Measurements from ENCODE around the gene SFN.
A peak's percentile ranks its signal among the peaks of the same experiment; 100 is the strongest.
"Not testable (repeated sequence)": the region's sequence is repeated elsewhere in the genome, so short reads cannot be mapped to it uniquely, and the experiment has no call there.

The SFN gene

DNA sequence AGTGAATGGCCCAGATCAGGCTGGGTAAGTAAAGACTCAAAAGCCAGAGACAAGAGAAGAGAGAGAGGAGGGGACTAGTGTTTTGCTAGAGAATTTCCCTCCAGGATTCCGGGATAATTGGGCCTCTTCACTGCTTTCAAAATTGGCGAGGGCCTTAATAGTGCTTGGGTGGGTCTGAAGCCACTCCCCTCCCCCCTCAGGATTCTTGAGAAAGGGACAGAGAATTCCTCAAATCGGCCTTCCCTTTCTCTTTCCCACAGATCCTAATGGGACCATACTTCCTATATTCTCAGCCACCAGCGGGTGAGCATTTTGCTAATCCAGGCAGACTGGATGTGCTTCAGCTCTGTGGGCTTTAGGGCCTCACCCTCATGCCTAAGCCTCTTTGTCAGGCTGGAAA, 11.9 kb downstream of the SFN start:
- DNase-seq = no peak

DNA sequence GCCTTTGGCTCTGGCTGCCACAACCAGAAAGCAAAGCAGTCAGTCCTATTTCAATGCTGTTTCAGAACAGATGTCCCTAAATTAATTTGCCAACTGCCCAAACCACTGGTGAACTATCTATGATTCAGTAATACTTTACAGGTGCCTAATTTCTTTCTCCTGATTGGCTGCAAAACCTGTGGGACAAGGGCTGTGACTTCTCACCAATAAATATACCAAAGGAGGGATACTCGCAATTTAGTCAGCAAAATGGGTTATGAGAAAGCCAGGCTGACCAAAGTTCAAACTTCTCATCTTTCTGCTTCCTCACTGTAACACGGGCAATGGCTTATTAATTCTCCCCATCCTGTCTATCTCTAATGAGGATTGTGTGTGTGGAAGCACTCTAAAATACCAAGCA, 14.4 kb downstream of the SFN start:
- no peak for DNase-seq

DNA sequence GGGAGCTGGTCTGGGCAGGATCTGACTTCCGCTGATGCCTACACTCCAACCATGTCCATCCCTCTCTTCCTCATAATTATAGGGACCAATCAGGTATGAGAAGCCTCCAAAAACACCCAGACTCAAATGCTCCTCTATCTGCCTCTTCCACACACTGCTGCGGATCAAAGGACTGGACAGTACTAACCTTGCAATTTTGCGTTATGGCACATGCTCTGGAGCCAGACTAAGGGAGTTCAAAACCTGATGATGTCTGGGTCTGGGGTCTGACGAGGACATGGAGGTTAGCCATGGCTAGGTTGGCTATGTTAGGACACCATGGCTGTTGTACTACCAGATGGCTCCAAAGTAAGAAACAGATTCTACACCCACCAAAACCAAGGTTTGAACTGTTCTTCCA, 16.8 kb downstream of the SFN start:
- no peak for DNase-seq

DNA sequence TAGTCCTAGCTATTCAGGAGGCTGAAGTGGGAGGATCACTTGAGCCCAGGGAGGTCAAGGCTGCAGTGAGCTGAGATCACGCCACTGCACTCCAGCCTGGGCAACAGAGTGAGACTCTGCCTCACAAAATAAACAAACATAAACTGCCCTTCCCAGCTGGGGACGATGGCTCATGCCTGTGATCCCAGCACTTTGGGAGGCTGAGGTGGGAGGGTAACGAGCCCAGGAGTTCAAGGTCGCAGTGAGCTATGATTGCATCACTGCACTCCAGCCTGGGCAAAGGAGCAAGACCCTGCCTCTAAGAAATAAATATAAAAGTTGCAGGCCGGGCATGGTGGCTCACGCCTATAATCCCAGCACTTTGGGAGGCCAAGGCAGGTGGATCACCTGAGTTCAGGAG, 18.7 kb downstream of the SFN start:
- not testable (repeated sequence) for DNase-seq

DNA sequence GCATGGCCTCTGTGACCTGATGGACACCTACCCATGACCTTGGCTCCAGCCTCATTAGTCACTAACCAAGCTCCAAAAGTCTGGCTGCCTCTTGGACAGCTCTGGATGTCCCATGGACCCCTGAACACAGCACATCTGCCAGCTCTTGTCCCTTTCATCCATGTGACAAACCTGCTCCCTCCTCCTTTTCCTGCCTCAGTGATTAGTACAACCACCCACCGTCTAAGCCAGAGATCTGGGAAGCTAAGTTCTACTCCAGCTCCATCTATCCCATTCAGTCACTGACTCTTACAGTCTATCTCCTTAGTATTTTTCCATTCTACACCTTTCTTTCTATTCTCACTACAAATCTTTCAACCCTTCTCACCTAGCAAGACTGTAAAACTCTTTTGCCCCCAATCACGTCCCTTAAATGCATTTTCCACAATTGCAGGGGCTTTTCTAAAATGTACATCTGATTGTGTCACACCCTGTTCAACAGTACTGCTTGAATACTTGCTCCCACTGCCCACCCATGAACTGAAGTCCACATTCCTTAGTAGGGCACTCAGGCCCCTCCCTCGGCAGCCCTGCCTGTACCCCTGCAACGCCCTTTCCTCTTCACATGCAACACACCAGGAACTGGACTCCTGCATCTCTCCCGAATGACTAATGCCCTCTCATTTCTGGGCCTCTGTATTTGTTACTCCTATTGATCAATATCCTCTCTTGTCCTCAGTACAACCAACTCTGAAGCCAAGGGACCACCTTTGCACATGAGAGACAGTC, 19.9 kb downstream of the SFN start:
- no peak for DNase-seq

DNA sequence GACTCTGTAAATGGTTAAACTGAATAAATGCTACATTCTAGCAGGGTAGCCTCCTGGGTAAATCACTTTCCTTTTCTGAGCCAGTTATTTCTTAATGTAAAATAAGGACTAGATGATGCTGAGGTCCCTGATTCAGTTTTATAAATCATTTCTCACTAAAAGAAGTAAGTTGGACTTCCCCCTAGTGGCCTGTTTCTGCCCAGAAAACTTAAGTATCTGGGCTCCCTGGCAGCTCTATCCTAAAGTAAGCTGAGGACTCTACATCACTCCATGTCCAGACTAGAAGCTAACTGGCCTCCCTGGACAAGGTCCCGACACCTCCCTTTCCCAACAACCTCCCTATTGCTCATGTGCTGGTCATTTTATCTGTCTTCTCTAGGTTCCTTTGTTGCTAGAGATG, 24.2 kb downstream of the SFN start:
- DNase-seq = peak; percentile 14

DNA sequence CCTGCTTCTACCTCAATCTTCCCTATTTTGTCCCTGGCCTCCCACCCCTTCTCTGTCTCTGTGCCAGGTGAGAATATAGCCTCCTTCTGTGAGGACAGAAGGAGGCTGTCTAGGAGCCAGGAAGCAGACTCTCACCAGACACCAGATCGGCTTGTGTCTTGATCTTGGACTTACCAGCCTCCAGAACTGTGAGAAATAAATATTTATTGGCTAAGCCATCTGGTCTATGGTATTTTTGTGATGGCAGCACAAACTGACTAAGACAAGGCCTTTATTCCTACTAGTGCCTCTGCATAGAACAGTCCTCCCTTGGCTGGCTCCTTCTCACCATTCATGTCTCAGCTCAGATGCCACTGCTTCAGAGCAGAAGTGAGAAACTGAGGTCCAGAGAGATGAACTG, 25.3 kb downstream of the SFN start:
- no peak for DNase-seq

DNA sequence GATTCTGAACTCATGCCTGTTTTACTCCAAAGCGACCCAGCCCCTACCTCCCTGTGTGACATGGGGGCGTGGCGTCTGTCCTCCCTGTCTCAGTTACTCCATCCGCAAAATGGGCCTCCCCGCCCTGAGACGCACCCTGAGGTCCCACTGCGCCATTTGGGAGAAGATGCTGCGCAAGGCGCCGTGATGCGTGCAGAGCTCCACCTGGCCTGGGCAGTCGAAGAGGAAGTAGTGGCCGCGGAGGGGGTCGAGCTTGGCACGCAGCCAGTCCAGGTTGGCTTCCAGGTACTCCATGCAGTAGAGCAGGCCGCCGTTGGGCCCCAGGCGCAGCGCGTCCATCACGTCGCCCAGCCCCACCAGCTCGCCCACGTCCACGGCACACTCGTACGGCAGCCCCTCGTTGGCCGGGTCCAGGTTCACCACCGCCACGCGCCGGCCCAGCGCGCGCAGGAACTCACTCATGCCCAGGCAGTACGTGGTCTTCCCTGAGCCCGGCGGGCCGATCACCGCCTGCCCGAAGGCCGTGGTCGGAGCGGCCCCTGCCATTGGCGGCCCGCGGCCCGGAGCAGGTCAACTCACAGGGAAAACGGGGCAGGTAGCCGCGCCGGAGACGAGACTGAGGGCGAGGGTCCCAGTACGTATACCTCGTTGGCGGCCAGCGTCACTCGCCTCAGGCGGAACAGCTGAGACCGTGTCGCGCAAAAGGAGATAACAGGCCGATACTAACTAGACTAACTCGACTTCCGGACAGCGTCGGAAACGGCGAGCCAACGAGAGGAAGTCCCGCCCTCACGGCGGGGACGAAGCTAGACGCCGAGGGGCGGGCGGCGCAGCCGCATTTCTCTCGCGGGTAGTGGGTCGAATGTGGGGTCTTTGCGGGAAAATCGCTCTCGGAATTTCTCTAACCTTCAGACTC, 26.9 kb downstream of the SFN start, which contains the start of gene GPN2:
Gene GPN2, minus strand, starts transcription at position 733 of the 916 bp plus-strand sequence. Its CDS starts 187 bp downstream, at position 546.
- peak; percentile 39 for DNase-seq

DNA sequence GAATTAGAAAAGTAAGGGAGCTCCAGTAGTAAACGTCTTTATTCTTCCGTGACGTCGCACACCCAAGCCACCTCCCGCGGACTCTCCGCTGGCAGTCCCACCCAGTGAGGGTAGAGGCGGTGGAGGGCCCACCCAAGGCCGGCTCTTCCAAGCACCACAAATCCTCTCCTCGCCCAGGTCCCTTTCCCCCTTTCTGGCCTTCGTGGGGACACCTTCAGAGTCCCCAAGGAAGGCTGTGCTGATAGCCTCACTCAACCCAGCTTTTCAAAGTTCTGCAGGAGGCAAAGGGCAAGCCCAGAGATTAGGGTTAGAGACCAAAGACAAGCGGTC, 27.5 kb downstream of the SFN start:
- no peak for DNase-seq

DNA sequence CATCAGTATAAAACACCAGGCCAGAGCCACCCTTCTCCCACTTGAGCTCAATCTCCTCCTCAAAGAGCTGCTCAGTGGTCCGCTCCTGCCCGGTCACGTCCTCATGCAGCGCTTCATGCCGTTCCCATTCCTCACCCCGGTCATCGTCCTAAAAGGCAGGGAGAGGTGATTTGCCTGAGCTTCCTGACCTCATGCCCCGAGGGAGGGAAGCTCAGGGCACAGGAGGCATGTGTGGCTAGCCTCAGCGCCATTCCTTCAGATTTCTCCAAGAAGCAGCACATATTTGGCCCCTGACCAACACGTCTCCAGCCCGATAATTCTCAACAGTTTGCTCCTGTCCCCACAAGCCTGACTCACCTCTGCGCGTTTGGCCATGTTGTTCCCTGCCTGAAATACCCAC, 31.3 kb downstream of the SFN start:
- DNase-seq = no peak

DNA sequence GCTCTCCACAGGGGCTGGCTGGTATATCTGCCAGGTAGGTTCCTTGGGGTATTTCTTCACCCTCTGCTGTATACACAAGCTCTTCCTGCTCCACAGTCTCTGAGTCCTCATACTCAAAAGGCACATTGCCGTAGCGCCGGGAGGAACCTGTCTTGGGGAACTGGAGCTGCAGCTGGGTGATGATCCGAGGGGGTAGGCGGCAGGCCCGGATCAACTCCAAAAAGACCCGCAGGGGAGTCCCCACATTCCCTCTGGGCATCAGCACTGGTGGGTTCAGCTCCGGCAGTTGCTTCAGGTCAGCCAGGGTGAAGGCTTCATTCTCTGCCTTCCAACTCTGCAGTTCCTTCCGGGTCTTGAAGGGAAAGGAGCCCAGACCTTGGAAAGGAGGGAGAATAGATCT, 34.4 kb downstream of the SFN start:
- no peak for DNase-seq

DNA sequence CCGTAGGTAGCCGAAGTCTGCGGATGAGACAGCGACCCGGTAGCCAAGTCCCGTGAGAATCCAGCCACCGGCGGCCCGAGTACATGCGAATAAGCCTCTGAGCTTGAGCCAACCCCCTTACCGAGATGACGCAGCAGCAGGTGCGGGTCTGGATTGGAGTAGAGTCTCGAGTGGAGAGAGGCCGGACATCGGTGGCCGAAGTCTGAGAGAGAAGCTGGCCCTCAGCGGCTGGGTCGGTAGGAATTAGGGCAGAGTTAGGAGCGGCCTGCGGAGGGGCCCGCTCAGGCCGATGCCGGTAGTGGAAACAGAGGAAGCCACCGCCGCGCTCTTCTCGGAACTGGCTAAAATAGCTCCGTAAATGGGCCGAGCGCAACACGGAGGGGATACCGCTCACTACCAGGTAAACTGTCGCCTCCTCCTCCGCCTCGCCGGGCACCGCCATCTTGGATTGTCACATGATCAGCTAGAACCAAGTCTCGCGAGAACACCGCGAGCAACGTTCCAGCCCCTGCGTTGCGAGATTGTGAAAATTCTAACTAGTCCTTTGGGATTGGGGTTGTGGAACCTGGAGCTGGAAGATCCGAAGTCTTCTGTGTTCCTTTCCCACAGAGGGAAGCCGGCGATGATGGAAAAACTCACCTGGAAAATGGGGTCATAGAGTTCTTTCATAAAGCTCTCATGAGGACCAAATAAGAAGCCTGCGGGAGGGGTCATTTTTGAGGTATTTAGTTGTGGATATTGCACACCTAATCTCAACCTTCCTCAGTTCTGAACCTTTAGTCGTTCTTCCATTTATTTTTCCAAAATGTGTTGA, 37.3 kb downstream of the SFN start, which contains the start of gene GPATCH3:
Gene GPATCH3, minus strand, starts transcription at position 467 of the 814 bp plus-strand sequence. Its CDS starts 25 bp downstream, at position 442.
- DNase-seq = peak; percentile 88

DNA sequence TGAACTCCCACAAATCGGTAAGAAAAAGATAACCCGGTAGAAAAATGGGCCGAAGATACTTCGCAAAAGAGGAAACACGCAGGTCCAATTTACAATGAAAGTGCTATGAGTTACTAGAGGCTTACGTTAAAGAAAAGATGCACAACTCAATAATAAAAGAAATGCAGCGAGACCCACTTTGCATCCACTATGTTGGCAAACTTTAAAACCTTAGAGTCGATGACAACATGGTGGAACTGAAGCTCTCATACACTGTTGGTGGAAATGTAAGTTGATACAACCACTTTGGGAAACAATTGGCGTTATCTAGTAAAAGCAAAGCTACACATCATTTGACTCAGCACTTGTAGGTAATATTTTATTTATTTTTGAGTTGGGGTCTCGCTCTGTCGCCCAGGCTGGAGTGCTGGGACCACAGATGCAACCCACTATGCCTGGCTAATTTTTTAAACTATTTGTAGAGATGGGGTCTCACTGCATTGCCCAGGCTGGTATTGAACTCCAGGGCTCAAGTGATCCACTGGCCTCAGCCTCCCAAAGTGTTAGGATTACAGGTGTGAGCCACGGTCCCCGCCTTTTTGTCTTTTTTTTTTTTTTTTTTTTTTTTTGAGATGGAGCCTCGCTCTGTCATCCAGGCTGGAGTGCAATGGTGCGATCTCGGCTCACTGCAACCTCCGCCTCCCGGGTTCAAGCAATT, 38.0 kb downstream of the SFN start:
- DNase-seq = no peak

DNA sequence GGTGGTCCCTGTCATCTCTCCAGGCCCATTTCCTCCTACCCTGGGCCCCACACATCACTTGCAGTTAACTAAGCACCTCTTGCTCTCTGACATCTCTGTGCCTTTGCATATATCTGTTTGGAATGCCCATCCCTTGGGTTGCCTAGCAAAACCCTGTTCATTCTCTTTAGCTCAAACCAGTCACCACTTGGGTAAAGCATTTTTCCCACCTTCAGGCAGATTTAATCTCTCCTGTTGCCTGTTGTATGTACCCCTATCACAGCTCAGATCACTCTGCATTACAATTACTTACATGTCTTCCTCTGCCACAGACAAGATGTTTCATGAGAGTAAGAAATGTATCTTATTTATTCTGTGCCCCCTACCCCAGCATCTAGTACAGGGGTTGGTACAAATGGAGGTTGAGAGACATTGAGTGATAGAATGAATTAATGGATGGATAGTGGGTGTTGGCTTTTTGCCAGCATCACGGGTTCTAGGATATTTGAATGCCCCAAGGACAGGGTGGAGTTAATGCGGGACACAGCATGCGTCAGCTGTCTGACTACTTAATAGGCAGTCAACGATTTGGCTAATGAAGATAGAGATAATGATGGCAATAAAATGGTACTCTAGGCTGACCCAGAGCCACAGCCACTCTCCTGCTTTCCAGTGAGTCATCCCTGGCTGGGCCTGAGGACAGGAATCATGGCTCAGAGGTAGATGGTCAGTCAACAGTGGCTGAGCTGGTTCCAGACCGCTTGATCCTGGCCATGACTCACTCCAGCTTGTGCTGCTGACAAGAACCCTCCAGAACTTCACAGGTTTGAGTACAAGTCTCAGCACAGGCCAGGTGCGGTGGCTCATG, 44.3 kb downstream of the SFN start:
- DNase-seq = no peak

DNA sequence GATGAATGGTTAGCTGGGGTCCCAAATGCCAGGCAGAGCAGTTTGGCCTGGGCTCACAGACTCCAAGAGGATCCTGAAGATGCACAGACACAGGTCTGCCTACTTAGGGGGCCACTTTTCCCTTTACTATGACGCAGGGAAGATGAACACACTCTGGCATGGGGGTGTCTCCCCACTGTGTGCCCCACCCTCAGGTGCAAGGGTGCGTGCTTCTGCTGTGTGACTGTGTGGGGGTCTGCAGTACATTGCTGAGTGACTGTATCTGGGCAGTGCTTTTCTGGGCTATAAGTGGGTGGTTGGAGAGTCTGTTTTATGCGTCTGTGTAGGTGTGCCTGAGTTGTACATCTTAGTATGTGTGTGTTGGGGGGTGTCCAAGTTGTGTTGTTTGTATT, 47.0 kb downstream of the SFN start:
- DNase-seq = no peak

DNA sequence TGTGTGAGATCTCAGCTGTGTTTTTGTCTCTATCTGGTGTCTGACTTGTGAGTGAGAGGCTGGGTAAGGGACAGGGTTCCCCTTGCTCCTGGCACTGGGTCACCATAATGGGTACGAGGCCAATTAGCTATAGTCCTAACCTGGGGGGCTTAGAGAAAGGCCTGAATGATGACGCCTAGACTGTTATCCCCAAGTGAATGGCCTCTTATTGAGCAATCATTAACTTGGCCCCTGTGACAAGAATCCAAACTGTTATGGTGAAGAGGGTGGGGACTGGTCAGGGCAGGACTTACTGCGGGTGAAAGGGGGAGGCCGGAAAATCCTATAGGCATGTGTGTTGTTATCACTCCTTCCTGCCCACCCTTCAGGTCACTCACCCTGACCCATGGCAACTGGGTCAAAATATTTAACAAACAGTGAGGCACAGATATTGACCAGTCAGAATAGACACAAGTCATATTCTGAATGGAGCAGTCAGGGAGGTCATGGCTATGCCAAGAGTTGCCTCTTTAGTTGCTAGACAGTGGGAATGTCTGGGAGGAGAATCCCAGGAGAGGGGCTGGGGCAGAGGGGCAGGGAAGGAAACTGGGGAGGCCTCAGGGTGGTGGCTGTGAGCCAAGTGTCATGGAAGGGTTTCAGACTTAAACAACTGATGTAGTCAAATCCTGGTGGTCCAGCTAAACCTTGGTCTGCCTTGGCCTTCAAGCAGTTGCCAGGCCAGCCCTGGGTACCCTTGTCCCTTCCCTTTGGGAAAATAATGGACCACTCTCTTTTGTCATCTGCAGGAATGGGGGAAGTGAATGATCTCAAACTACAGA, 47.6 kb downstream of the SFN start:
- no peak for DNase-seq

DNA sequence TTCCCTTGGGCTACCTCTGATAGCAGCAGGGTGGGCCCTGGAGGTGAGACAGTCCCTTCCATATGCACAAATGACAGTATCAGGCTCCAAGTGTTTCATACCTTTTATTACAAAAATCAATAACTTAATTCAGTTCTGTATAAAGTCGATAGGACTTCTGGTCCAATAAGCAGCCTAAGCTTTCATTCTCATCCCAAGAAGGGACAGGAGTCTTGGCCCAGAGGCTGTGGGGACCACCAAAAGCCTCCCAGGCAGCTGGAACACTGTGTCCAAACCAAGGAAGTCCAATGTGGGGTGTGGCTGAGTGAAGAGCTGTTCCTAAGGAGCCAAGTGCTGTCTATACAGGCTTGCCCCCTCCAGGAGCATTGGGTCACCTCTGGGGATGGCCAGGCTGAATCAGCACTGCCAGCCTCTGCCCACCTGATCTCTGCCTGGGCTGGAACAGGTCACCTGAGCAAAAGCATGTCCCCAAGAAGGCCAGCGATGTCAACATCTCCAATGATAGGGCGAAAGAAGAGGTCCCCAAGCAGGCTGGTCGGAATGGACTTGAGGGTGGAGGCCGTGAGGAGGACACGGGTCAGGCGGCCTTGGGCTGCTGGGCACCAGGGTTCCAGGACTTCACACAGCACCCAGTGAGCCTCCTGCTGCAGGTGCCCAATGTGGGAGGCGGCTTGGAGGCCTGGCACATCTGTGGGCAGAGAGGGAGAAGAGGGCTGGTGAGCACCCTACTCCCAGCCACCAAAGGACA, 48.6 kb downstream of the SFN start:
- no peak for DNase-seq

DNA sequence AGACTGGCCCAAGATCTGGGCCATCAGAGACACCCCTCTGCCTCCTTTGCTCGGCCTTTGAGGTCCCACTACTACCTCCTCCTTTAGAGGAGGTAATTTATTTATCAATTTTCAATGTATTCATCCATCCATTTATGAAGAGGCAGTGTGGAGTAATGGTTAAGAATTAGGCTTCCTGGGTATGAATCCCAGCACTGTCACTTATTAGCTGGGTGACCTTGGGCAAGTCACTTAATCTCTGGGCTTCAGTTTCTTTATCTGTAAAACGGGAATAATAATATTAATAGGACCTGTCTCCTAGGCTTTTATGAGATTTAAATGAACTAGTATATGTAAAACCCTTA, 49.2 kb downstream of the SFN start:
- no peak for DNase-seq

DNA sequence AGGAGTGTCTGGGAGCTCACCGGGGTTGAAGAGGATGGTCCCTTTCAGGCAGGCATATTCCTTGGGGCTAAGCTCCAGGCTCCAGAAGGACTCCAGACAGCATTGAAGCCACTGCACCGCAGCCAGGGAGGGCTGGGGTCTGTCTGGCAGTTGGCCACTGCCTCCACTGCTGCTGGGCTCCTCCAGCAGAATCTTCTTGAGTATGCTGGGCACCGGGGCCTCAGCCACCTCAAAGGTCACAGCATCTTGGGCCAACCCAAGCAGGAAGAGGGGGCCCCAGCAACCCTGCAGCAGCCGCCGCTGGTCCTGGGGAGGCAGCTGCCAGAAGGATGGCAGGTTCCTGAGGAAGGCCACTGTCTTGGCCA, 50.4 kb downstream of the SFN start:
- no peak for DNase-seq

Measured in NCI-H1694 (cell line).